A673 (cell line): ENCODE results near the gene SLITRK4. TPM values are rescaled to one million over a fixed set of nuclear protein-coding genes. Genes with fewer than 3 reads are reported as not detected.

Experiments
- Bru-seq: library from RNA; stranded (reverse); fragments of 400-500 nt; gene quantifications from one replicate; lab custom pipeline; 2021; lab: Mats Ljungman, UMichigan
- BruChase-seq, 2 experiments: library from RNA; stranded (reverse); fragments of 400-500 nt; gene quantifications; one replicate each; lab custom pipeline; 2021; lab: Mats Ljungman, UMichigan
- BruUV-seq: library from RNA; stranded (reverse); fragments of 400-500 nt; replicated peaks from 2 replicates; lab custom pipeline; 2021; lab: Mats Ljungman, UMichigan
- CTCF ChIA-PET: fragments of 300-600 bp; sonication (Branson Sonifier 250); formaldehyde crosslinking; loops from one replicate; lab custom pipeline; 2022; ENCODE audit warnings: antibody characterized with exemption; lab: Charles Lee
- POLR2A ChIA-PET: fragments of 300-600 bp; sonication (Branson Sonifier 250); formaldehyde crosslinking; loops from one replicate; lab custom pipeline; 2022; ENCODE audit warnings: antibody characterized with exemption; ENCODE audit not compliant: low non-redundant PET; lab: Charles Lee
- DNase-seq: peaks from one replicate; pipeline ENCODE4 v3.0.0-alpha.2; 2015; ENCODE audit warnings: low spot score
- H3K27ac ChIP-seq: fragments of 200-600 bp; sonication (generic); 2 replicates; pipeline ENCODE4 v1.5.1; 2016; ENCODE audit warnings: mixed run types, low read depth, mild to moderate bottlenecking, mixed read lengths, antibody characterized with exemption, low read length; ENCODE audit not compliant: poor library complexity, severe bottlenecking
- H3K27me3 ChIP-seq: fragments of 200-600 bp; sonication (generic); replicated peaks from 2 replicates; pipeline ENCODE4 v1.6.1; 2017; ENCODE audit warnings: mixed run types, low read depth, mild to moderate bottlenecking, mixed read lengths, antibody characterized with exemption, low read length; ENCODE audit not compliant: insufficient read depth, poor library complexity
- H3K36me3 ChIP-seq: fragments of 200-600 bp; sonication (generic); 2 replicates; pipeline ENCODE4 v1.6.1; 2016; ENCODE audit warnings: mixed run types, mild to moderate bottlenecking, mixed read lengths, antibody characterized with exemption, low read length; ENCODE audit not compliant: insufficient read depth, poor library complexity, severe bottlenecking
- H3K4me1 ChIP-seq: fragments of 200-600 bp; sonication (generic); 2 replicates; pipeline ENCODE4 v1.6.1; 2017; ENCODE audit warnings: mixed run types, mild to moderate bottlenecking, mixed read lengths, antibody characterized with exemption, low read length; ENCODE audit not compliant: insufficient read depth, poor library complexity, severe bottlenecking
- H3K4me3 ChIP-seq: fragments of 200-600 bp; sonication (generic); 2 replicates; pipeline ENCODE4 v1.5.1; 2016; ENCODE audit warnings: low read depth, mixed run types, mild to moderate bottlenecking, mixed read lengths, low read length; ENCODE audit not compliant: poor library complexity, severe bottlenecking
- H3K9me3 ChIP-seq: fragments of 200-600 bp; sonication (generic); 2 replicates; pipeline ENCODE4 v1.6.1; 2016; ENCODE audit warnings: mixed run types, low read depth, mild to moderate bottlenecking, mixed read lengths, antibody characterized with exemption, low read length; ENCODE audit not compliant: poor library complexity, severe bottlenecking
- EZH2 ChIP-seq: fragments of 200-600 bp; sonication (generic); IDR thresholded peaks from 2 replicates; pipeline ENCODE4 v1.6.1; 2017; ENCODE audit warnings: borderline replicate concordance, low read depth, mild to moderate bottlenecking, mixed read lengths, antibody characterized with exemption, low read length; ENCODE audit not compliant: poor library complexity, severe bottlenecking
- intact Hi-C: fragments of 100-400 bp; cut with micrococcal nuclease; formaldehyde crosslinking; loops from one replicate; pipeline ENCODE4 v1.10.0; 2022; ENCODE audit not compliant: unreplicated experiment
- long read RNA-seq: library from polyadenylated mRNA; stranded (forward); transcript quantifications from one replicate; pipeline ENCODE4 v2.0.0, GENCODE V29; 2022
- total RNA-seq: library from RNA; stranded (reverse); gene quantifications from 2 replicates; pipeline ENCODE4 v1.2.3, GENCODE V29; 2021
- TF ChIP-seq, protein P1 (sequence below): fragments of 300-800, 200-600 bp; sonication (generic); conservative IDR thresholded peaks from 2 replicates; pipeline ENCODE4 v1.5.1; 2017; ENCODE audit warnings: low read depth, mild to moderate bottlenecking, antibody characterized with exemption, low read length, moderate library complexity, mixed read lengths

The SLITRK4 gene, protein sequence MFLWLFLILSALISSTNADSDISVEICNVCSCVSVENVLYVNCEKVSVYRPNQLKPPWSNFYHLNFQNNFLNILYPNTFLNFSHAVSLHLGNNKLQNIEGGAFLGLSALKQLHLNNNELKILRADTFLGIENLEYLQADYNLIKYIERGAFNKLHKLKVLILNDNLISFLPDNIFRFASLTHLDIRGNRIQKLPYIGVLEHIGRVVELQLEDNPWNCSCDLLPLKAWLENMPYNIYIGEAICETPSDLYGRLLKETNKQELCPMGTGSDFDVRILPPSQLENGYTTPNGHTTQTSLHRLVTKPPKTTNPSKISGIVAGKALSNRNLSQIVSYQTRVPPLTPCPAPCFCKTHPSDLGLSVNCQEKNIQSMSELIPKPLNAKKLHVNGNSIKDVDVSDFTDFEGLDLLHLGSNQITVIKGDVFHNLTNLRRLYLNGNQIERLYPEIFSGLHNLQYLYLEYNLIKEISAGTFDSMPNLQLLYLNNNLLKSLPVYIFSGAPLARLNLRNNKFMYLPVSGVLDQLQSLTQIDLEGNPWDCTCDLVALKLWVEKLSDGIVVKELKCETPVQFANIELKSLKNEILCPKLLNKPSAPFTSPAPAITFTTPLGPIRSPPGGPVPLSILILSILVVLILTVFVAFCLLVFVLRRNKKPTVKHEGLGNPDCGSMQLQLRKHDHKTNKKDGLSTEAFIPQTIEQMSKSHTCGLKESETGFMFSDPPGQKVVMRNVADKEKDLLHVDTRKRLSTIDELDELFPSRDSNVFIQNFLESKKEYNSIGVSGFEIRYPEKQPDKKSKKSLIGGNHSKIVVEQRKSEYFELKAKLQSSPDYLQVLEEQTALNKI
- total RNA-seq (not detected in 2 replicates), Bru-seq, nascent RNA (not detected), BruChase-seq, experiment 1, labeled RNA remaining after a 2-hour chase (not detected), BruChase-seq, experiment 2, labeled RNA remaining after a 6-hour chase (not detected)
- long read RNA-seq, result 0 reads

DNA sequence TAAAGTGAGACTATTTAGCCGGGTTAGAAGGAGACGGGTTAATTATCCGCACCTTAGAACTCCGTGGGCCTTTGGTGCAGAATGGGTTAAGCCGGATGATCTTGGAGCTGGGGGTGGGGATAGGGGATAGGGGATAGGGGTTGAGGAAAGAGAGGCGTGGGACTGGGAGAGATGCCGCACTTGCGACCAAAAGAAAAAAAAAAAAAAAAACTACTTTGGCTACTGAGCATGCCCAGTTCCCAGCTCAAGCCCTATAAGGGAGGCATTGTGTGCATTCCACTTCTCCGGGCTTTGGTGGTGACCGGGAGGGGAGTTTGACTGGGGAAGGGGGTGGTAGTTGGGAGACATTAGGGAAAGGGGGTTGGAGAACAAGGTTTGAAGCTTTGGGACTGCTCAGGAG, at the start of gene SLITRK4:
TSS of gene SLITRK4 (minus strand) at position 187 of the 400 bp plus-strand sequence. CDS start 4,993 bp downstream, outside the sequence.
- no peak within 1 kb of the TSS for H3K27ac ChIP-seq
- intact Hi-C loops, result no loop called here
- peaks cover 14% of the 10 kb centered on the region for H3K27me3 ChIP-seq
- CTCF ChIA-PET, result no interaction called here
- H3K36me3 ChIP-seq, result no peaks in the 10 kb centered on the region
- TF ChIP-seq EZH2, result no peak
- TF ChIP-seq, protein P1, sequence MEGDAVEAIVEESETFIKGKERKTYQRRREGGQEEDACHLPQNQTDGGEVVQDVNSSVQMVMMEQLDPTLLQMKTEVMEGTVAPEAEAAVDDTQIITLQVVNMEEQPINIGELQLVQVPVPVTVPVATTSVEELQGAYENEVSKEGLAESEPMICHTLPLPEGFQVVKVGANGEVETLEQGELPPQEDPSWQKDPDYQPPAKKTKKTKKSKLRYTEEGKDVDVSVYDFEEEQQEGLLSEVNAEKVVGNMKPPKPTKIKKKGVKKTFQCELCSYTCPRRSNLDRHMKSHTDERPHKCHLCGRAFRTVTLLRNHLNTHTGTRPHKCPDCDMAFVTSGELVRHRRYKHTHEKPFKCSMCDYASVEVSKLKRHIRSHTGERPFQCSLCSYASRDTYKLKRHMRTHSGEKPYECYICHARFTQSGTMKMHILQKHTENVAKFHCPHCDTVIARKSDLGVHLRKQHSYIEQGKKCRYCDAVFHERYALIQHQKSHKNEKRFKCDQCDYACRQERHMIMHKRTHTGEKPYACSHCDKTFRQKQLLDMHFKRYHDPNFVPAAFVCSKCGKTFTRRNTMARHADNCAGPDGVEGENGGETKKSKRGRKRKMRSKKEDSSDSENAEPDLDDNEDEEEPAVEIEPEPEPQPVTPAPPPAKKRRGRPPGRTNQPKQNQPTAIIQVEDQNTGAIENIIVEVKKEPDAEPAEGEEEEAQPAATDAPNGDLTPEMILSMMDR, result no peak
- H3K4me3 ChIP-seq, result no peak within 1 kb of the TSS
- H3K9me3 ChIP-seq, result no peaks in the 10 kb centered on the region
- no peak for DNase-seq
- POLR2A ChIA-PET, result no interaction called here
- H3K4me1 ChIP-seq, result no peaks in the 10 kb centered on the region
- no TSS peak for BruUV-seq

DNA sequence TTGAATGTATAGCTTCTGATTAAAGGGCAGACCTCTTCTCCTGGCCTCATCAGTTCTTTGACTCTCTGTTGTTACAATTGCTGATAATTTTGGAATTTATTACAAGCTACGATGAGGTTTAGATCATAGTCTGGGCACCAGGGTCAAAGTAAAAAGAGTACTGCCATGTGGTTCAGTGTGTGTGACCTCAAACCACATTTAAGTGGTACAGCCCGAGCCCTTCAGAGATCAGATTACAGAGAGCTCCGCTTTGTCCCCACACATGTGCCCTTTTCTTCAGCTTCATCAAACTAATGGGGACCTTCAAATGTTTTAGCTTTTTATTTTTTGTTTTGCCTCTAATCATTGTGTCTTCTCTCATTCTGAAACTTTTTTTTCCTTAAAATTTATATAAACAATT, 47.6 kb upstream of the SLITRK4 start:
- POLR2A ChIA-PET, result no interaction called here
- H3K27me3 ChIP-seq, result no peaks in the 10 kb centered on the region
- H3K27ac ChIP-seq, result no peak overlapping the region
- CTCF ChIA-PET, result no interaction called here
- H3K4me3 ChIP-seq, result no peak overlapping the region
- DNase-seq, result no peak
- H3K4me1 ChIP-seq, result no peaks in the 10 kb centered on the region
- no peaks in the 10 kb centered on the region for H3K36me3 ChIP-seq
- no TSS peak for BruUV-seq
- peaks cover 10% of the 10 kb centered on the region for H3K9me3 ChIP-seq
- intact Hi-C loops, result no loop called here
- TF ChIP-seq, protein P1, result no peak
- no peak for TF ChIP-seq EZH2

DNA sequence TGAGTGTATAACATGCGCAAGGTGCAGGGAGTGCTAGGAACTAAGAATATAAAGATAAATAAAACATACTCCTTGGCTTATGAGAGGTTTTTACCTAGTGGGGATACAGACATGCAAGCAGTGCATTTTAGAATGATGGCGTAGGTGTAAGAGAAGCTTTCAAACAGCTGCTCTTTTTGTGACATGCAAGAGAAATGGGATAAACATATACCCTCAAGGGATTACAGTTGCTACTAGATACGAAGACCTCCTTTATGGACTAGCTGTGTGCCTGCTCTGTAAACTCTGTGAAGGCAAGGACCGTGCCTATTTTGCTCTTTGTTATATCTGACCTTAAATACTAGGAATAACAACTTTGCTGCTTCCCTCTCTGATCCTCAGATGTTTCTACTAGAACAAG, 39.0 kb upstream of the SLITRK4 start:
- TF ChIP-seq EZH2, result no peak
- TF ChIP-seq, protein P1, result no peak
- DNase-seq, result no peak
- BruUV-seq, result no TSS peak
- POLR2A ChIA-PET, result no interaction called here
- intact Hi-C loops, result no loop called here
- H3K4me3 ChIP-seq, result no peak overlapping the region
- H3K27ac ChIP-seq, result no peak overlapping the region
- no peaks in the 10 kb centered on the region for H3K36me3 ChIP-seq
- no peaks in the 10 kb centered on the region for H3K27me3 ChIP-seq
- H3K9me3 ChIP-seq, result no peaks in the 10 kb centered on the region
- CTCF ChIA-PET, result no interaction called here
- H3K4me1 ChIP-seq, result no peaks in the 10 kb centered on the region
